Measurements from ENCODE around the gene TRIP4. TPM values are rescaled to one million over a fixed set of nuclear protein-coding genes. Genes with fewer than 3 reads are reported as not detected.
"Not testable (repeated sequence)": the region's sequence is repeated elsewhere in the genome, so short reads cannot be mapped to it uniquely, and the experiment has no call there.

TRIP4 gene
- total and polyA plus RNA-seq, 2 donors, result 20.9 to 21.0 TPM

DNA sequence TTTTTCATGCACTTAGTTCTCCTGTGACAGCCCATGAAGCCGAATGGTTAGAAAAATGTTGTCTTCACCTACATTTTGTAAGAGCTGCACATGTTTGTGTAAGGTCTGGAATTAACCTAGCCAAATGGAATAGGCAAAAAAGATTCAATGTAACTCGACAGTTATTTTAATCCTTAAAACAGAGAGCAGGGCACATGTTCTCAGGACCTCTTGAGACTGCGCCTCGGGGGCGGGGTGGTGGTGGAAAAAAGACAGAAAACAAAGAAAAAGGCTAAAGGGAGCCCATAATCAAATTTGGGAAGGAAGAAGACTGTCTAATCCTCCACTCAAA lies 31.0 kb upstream of the TRIP4 start:
- H3K27ac ChIP-seq (ENCODE audit: low read depth), result no peak overlapping the region
- WGBS, result 35% methylated on average over 5 of the region's 5 CpGs
- no peaks in the 10 kb centered on the region for H3K4me1 ChIP-seq (ENCODE audit: insufficient read depth)
- H3K4me3 ChIP-seq (ENCODE audit: low read depth, low read length), result peak overlapping the region; percentile 97
- no peak for DNase-seq (ENCODE audit: extremely low spot score)
- H3K36me3 ChIP-seq (ENCODE audit: insufficient read depth), result no peaks in the 10 kb centered on the region

DNA sequence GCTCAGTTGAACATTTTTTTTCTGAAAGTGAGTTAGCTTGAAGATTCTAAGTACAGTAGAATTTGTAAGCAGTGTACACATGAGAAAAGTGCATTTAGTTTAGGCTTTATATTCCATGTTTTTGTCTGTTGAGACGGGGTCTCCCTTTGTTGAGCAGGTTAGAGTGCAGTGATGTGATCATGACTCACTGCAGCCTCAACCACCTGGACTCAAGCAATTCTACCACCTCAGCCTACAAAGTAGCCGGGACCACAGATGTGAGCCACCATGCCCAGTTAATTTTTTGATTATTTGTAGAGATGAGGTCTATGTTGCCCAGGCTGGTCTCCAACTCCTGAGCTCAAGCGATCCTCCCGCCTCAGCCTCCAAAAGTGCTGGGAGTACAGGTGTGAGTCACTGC lies 26.4 kb upstream of the TRIP4 start:
- Histone ChIP-seq H3K27ac (ENCODE audit: low read depth) (no peak overlapping the region), H3K4me1 (ENCODE audit: insufficient read depth) (no peaks in the 10 kb centered on the region), H3K4me3 (ENCODE audit: low read depth, low read length) (no peak overlapping the region), H3K36me3 (ENCODE audit: insufficient read depth) (no peaks in the 10 kb centered on the region)
- 96% methylated on average over 4 of the region's 4 CpGs for WGBS
- no peak for DNase-seq (ENCODE audit: extremely low spot score)

DNA sequence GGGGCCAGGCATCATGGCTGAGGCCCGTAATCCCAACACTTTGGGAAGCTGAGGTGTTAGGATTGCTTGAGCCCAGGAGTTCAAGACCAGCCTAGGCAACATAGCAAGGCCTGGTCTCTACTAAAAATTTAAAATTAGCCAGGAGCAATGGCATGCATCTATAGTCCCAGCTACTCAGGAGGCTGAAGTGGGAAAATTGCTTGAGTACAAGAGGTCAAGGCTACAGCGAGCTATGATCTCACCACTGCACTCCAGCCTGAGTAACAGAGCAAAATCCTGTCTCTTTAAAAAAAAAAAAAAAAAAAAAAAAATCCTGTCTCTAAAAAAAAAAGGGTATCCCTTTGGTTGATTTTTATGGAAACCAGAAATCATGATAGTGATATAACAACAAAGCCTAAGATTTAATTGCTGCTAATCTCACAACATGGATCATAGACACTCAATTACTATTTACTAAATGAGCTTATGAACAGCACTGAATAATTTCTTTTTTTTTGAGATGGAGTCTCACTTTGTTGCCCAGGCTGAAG lies 18.5 kb upstream of the TRIP4 start:
- Histone ChIP-seq H3K4me3 (ENCODE audit: low read depth, low read length) (no peak overlapping the region), H3K4me1 (ENCODE audit: insufficient read depth) (no peaks in the 10 kb centered on the region), H3K27ac (ENCODE audit: low read depth) (no peak overlapping the region), H3K36me3 (ENCODE audit: insufficient read depth) (no peaks in the 10 kb centered on the region)
- no peak for DNase-seq (ENCODE audit: extremely low spot score)
- WGBS, result 86% methylated on average over 2 of the region's 2 CpGs

DNA sequence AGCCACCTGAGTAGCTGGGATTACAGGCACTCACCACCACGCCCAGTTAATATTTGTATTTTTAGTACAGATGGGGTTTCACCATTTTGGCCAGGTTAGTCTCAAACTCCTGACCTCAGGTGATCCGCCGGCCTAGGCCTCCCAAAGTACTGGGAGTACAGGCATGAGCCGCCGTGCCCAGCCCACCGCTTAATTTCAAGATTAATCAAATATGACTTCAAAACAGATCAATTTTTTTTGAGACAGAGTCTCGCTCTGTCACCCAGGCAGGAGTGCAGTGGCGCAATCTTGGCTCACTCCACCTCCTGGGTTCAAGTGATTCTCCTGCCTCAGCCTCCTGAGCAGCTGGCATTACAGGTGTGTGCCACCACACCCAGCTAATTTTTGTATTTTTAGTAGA lies 16.3 kb upstream of the TRIP4 start:
- DNase-seq (ENCODE audit: extremely low spot score); H3K36me3 ChIP-seq (ENCODE audit: insufficient read depth); H3K4me1 ChIP-seq (ENCODE audit: insufficient read depth); H3K4me3 ChIP-seq (ENCODE audit: low read depth, low read length); H3K27ac ChIP-seq (ENCODE audit: low read depth): not testable (repeated sequence)
- WGBS, result 98% methylated on average over 8 of the region's 8 CpGs

DNA sequence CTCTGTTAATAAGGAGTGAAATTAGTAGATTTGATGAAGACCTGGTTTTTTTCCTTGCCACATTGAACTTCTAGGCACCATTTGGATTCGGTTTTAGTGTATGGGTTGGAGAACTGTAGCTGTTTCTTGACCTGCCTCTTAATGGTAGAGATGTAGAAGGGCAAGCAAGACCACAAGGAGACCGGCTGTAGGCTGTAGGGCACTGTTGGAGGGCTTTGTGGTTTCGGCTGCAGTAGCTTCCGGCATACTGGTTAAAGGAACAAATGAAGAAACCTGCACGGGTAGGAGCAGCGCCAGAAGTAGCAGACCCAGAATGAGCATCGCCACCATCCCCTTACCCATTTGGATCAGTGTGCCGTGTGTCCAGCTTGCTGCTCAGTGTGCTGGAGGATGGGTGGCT lies 14.3 kb upstream of the TRIP4 start:
- Histone ChIP-seq H3K27ac (ENCODE audit: low read depth) (no peak overlapping the region), H3K4me1 (ENCODE audit: insufficient read depth) (no peaks in the 10 kb centered on the region), H3K36me3 (ENCODE audit: insufficient read depth) (no peaks in the 10 kb centered on the region), H3K4me3 (ENCODE audit: low read depth, low read length) (no peak overlapping the region)
- WGBS, result 94% methylated on average over 8 of the region's 8 CpGs
- DNase-seq (ENCODE audit: extremely low spot score), result no peak

DNA sequence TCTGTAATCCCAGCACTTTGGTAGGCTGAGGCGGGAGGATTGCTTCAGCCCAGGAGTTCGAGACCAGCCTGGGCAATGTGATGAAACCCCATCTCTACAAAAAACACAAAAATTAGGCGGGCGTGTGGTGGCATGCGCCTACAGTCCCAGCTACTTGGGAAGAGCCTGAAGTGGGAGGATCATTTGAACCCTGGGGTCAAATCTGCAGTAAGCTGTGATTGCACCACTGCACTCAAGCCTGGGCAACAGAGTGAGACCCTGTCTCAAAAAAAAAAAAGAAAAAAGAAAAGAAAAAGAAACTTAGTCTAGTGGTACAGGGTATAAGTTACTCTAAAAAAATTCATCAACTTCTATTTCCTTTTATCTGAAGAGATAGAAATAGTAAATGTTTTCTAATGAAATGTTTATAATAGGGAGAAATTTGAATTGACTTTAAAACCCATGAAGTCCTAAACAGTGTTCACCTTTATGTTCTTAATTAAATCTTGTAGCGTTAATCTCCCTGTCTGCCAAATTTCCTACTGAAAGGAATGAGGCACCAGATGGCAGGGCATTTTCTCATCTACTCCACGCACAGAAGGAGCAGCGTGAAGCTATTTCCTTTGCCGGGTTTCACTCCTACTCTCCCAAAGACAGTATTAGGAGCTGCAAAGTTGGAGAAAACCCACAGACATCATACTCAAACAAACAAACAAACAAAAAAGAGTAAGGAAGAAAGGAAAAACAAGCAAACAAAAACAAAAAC lies 8.2 kb upstream of the TRIP4 start:
- Histone ChIP-seq H3K4me3 (ENCODE audit: low read depth, low read length) (no peak overlapping the region), H3K4me1 (ENCODE audit: insufficient read depth) (no peaks in the 10 kb centered on the region), H3K27ac (ENCODE audit: low read depth) (no peak overlapping the region), H3K36me3 (ENCODE audit: insufficient read depth) (no peaks in the 10 kb centered on the region)
- DNase-seq (ENCODE audit: extremely low spot score), result no peak
- WGBS, result 69% methylated on average over 9 of the region's 9 CpGs

DNA sequence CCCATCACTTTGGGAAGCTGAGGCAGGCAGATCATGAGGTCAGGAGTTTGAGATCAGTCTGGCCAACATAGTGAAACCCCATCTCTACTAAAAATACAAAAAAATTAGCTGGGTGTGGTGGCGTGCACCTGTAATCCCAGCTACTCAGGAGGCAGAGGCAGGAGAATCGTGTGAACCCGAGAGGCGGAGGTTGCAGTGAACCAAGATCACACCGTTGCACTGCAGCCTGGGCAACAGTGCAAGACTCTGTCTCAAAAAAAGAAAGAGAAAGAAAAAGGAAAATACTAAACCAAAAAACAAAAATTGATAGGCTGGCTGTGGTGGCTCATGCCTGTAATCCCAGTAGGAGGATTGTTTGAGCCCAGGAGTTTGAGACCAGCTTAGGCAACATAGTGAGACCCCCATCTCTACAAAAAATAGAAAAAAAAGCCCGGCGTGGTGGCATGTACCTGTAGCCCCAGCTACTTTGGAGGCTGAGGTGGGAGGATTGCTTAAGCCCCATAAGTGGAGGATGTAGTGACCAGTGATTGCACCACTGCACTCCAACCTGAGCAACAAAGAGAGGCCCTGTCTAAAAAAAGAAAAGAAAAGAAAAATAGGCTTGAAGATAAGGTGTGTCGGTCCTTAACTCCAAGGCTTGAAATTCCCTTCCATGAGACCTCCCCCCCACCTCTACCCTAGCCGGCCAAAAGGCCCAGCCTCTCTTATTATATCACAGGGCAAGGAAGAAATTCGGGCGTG lies 7.3 kb upstream of the TRIP4 start:
- 60% methylated on average over 11 of the region's 11 CpGs for WGBS
- not testable (repeated sequence) for DNase-seq (ENCODE audit: extremely low spot score); H3K4me3 ChIP-seq (ENCODE audit: low read depth, low read length); H3K36me3 ChIP-seq (ENCODE audit: insufficient read depth); H3K4me1 ChIP-seq (ENCODE audit: insufficient read depth); H3K27ac ChIP-seq (ENCODE audit: low read depth)

DNA sequence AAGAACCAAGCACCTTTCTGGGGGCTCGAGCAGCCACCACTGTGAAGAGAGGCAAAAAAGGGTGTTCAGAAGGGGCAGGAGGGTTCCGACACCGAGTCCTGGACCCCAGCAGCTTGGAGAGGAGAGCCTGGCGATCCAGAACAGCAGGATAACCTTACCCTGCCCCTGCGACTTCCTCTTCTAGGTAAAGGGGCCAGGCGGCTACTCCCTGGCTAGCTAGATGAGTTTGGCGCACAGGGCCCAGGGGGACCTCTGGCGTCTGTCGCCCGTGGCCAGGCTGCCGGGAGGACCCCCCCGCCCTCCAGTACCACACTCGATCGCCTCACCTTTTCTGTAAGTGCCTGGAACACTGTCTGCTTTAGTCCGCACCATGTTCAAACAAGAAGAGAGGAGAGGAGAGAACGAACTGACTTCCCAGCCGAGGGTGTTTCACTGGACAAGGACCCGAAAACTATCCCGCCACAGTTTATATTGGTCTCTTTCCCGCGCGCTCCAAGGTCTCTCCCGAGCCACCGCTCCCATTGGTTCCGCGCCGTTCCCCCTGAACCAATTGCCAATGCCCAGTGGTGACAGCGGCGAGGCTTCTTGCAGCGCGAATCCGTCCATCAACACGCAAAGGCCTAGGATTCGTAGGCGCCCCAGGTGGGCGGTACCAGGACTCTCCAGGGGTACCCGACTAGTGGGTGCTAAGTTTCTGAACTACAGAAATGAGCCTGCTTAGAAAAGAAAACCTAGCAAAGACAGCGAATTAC lies 6.5 kb upstream of the TRIP4 start, which contains the start of gene PCLAF:
Gene PCLAF (minus strand): TSS at position 442 of the 752 bp plus-strand sequence. CDS start 70 bp downstream, at position 372.
- H3K4me3 ChIP-seq (ENCODE audit: low read depth, low read length), result peak within 1 kb of the TSS; percentile 38
- under 1% methylated on average over 38 of the region's 38 CpGs for WGBS
- no peaks in the 10 kb centered on the region for H3K36me3 ChIP-seq (ENCODE audit: insufficient read depth)
- no peaks in the 10 kb centered on the region for H3K4me1 ChIP-seq (ENCODE audit: insufficient read depth)
- peak; percentile 94 for DNase-seq (ENCODE audit: extremely low spot score)
- H3K27ac ChIP-seq (ENCODE audit: low read depth), result no peak within 1 kb of the TSS

DNA sequence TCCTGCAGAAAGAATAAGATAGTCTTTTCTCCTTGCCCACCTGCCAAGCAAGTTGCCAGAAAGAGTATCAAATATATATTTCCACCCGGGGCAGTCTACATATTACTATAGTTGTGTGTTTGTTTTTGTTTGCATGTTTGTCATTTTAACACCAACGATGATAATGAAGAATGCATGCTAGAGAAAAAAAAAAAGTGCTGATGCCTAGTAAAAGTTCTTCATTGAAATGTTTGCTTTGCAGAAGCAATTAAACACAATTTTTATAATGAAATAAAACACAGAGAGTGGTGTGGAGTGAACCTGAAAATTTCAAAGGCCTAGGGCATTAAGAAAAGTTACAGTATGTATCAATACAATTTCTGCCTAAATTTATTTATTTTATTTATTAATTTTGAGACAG lies 3.9 kb upstream of the TRIP4 start:
- Histone ChIP-seq H3K27ac (ENCODE audit: low read depth) (no peak overlapping the region), H3K4me1 (ENCODE audit: insufficient read depth) (no peaks in the 10 kb centered on the region), H3K36me3 (ENCODE audit: insufficient read depth) (no peaks in the 10 kb centered on the region), H3K4me3 (ENCODE audit: low read depth, low read length) (no peak overlapping the region)
- WGBS, result 84% methylated on average over 2 of the region's 2 CpGs
- no peak for DNase-seq (ENCODE audit: extremely low spot score)

DNA sequence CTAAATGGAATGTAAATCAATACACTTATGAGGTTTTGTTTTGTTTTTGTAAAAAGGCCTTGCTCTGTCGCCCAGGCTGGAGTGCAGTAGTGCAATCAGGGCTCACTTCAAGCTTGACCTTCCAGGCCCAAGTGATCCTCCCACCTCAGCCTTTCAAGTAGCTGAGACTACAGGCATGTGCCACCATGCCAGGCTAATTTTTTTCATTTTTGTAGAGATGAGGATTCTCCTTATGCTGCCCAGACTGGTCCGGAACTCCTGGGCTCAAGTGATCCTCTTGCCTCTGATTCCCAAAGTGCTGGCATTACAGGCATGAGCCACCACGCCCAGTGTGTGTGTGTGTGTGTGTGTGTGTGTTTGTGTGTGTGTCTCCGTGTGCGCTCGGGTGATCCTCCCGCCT lies 1.3 kb upstream of the TRIP4 start:
- no peak overlapping the region for H3K4me3 ChIP-seq (ENCODE audit: low read depth, low read length)
- no peak for DNase-seq (ENCODE audit: extremely low spot score)
- WGBS, result 93% methylated on average over 7 of the region's 7 CpGs
- H3K36me3 ChIP-seq (ENCODE audit: insufficient read depth), result no peaks in the 10 kb centered on the region
- H3K27ac ChIP-seq (ENCODE audit: low read depth), result no peak overlapping the region
- no peaks in the 10 kb centered on the region for H3K4me1 ChIP-seq (ENCODE audit: insufficient read depth)

DNA sequence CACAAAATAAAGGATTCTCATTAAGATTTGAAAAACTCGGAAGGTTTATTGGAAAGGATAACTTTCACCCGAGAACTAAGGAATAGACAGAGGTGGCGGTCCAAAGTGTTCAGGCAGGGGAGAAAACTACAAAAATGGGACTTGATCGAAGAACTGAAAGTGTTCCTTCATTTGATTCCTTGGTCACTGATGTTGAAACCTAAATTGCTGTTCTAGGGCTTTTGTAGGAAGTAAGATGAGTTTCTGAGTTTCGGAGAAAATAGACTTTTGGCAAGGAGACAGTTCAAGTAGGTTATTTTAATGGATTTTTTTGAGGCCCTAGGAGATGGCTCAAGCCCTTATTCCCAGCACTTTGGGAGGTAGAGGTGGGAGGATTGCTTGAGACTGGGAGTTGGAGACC lies 1.4 kb downstream of the TRIP4 start:
- no peak overlapping the region for H3K27ac ChIP-seq (ENCODE audit: low read depth)
- no peak for DNase-seq (ENCODE audit: extremely low spot score)
- 88% methylated on average over 5 of the region's 5 CpGs for WGBS
- H3K4me3 ChIP-seq (ENCODE audit: low read depth, low read length), result no peak overlapping the region
- no peaks in the 10 kb centered on the region for H3K4me1 ChIP-seq (ENCODE audit: insufficient read depth)
- no peaks in the 10 kb centered on the region for H3K36me3 ChIP-seq (ENCODE audit: insufficient read depth)

DNA sequence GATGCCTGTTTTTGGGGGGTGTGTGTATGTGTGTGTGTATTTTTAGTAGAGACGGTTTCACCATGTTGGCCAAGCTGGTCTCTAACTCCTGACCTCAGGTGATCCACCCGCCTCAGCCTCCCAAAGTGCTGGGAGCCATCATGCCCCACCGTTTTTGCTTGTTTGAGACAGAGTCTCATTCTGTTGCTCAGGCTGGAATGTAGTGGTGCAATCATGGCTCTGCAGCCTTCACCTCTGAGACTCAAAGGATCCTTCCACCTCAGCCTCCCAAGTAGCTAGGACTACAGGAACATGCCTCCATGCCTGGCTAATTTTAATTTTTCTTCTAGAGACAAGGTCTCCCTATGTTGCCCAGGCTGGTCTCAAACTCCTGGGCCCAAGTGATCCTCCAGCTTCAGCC lies 4.8 kb downstream of the TRIP4 start:
- H3K36me3 ChIP-seq (ENCODE audit: insufficient read depth); H3K27ac ChIP-seq (ENCODE audit: low read depth): not testable (repeated sequence)

DNA sequence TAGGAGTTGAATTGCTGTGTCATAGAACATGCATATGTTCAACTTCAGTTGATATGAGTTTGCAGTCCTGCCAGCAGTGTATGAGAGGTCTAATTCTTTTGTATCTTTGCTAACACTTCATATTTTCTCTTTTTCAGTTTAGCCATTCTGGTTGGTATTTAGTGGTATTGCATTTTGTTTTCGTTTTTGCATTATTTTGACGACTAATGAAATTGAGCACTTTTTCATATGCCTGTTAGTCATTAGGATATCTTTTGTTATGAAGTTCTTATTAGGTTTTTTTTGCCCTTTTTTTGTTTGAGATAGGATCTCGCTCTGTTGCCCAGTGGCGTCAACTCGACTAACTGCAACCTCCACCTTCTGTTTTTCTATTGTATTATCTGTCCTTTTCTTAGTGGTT lies 9.2 kb downstream of the TRIP4 start:
- no peaks in the 10 kb centered on the region for H3K4me1 ChIP-seq (ENCODE audit: insufficient read depth)
- WGBS, result 97% methylated on average over 5 of the region's 5 CpGs
- no peak overlapping the region for H3K27ac ChIP-seq (ENCODE audit: low read depth)
- no peak for DNase-seq (ENCODE audit: extremely low spot score)
- no peak overlapping the region for H3K4me3 ChIP-seq (ENCODE audit: low read depth, low read length)
- peaks cover 5% of the 10 kb centered on the region for H3K36me3 ChIP-seq (ENCODE audit: insufficient read depth)

More for the DNA sequence above, 4.8 kb downstream of the TRIP4 start:
- DNase-seq (ENCODE audit: extremely low spot score); H3K4me3 ChIP-seq (ENCODE audit: low read depth, low read length); H3K4me1 ChIP-seq (ENCODE audit: insufficient read depth): not testable (repeated sequence)
- WGBS, result 86% methylated on average over 3 of the region's 3 CpGs

Measured in urinary bladder (tissue), 4 donors.